Stimulated activated CD8-positive, alpha-beta memory T cell treated with anti-CD3 and anti-CD28 coated beads, Interleukin-15, amount 100 ng/mL, for 48 hours (primary cell): ENCODE results near the gene ZDHHC11.
"Not testable (repeated sequence)": the region's sequence is repeated elsewhere in the genome, so short reads cannot be mapped to it uniquely, and the experiment has no call there.

ENCODE experiments used
- DNase-seq, 2 donors: peaks; one replicate each; pipeline ENCODE4 v3.0.0-alpha.2; 2020; ENCODE audit warnings: low read depth in 2 of 2

The ZDHHC11 gene

GRCh38 chr5:775961-776861 is 74.6 kb downstream of the ZDHHC11 start:
- no peak for DNase-seq

- not testable (repeated sequence) for DNase-seq
These were observed 75.2 kb downstream of the ZDHHC11 start for GRCh38 chr5:775595-775960.

- DNase-seq = not testable (repeated sequence)
These were observed 75.8 kb downstream of the ZDHHC11 start for GRCh38 chr5:774854-775505.

- DNase-seq = not testable (repeated sequence)
These were observed 76.5 kb downstream of the ZDHHC11 start for GRCh38 chr5:774304-774703.

GRCh38 chr5:773517-774264 is 77.1 kb downstream of the ZDHHC11 start:
- DNase-seq = no peak

GRCh38 chr5:772931-773330 is 77.9 kb downstream of the ZDHHC11 start:
- not testable (repeated sequence) for DNase-seq

GRCh38 chr5:772547-772890 is 78.3 kb downstream of the ZDHHC11 start:
- not testable (repeated sequence) for DNase-seq

- DNase-seq = not testable (repeated sequence)
These were observed 78.8 kb downstream of the ZDHHC11 start for GRCh38 chr5:771841-772546.

- not testable (repeated sequence) for DNase-seq
These were observed 79.6 kb downstream of the ZDHHC11 start for GRCh38 chr5:771087-771781.

- DNase-seq = not testable (repeated sequence)
These were observed 80.2 kb downstream of the ZDHHC11 start for GRCh38 chr5:770585-770984.

GRCh38 chr5:769485-770145 is 81.2 kb downstream of the ZDHHC11 start:
- DNase-seq = not testable (repeated sequence)

- DNase-seq = no peak
These were observed 83.9 kb downstream of the ZDHHC11 start for GRCh38 chr5:766666-767431.

GRCh38 chr5:765948-766631 is 84.7 kb downstream of the ZDHHC11 start:
- no peak for DNase-seq

GRCh38 chr5:763998-764781 is 86.6 kb downstream of the ZDHHC11 start:
- DNase-seq = no peak

- DNase-seq = no peak
These were observed 87.4 kb downstream of the ZDHHC11 start for GRCh38 chr5:763397-763796.

- not testable (repeated sequence) for DNase-seq
These were observed 87.8 kb downstream of the ZDHHC11 start for GRCh38 chr5:762996-763395.

GRCh38 chr5:761854-762710 is 88.7 kb downstream of the ZDHHC11 start:
- DNase-seq = no peak
